B cell (primary cell): ENCODE data around the gene TMEM69. TPM values are rescaled to one million over a fixed set of nuclear protein-coding genes. Genes with fewer than 3 reads are reported as not detected.

ENCODE experiments used
- ATAC-seq: fragments of 200-7000 bp; cut with Tn5 transposase; one replicate; pipeline ENCODE4 v1.10.0; 2021; ENCODE audit warnings: low read depth, mild to moderate bottlenecking, moderate number of reproducible peaks, moderate library complexity
- CTCF ChIA-PET: fragments of 350-600 bp; sonication (Branson Sonifier 250); formaldehyde crosslinking; loops from one replicate; lab custom pipeline; 2021; ENCODE audit warnings: antibody characterized with exemption, inconsistent platforms; lab: Charles Lee
- POLR2A ChIA-PET: fragments of 350-600 bp; sonication (Branson Sonifier 250); formaldehyde crosslinking; loops from one replicate; lab custom pipeline; 2021; ENCODE audit warnings: antibody characterized with exemption; lab: Charles Lee
- DNase-seq: peaks from one replicate; pipeline ENCODE4 v3.0.0; 2013
- H2AFZ ChIP-seq: 2 replicates; pipeline ENCODE4 v1.6.1; 2012; ENCODE audit warnings: mild to moderate bottlenecking, low read depth, low read length; ENCODE audit not compliant: insufficient read depth, poor library complexity, severe bottlenecking
- H3K27ac ChIP-seq, 2 donors: 1 replicate in 1 of 2; 2 replicates in 1 of 2; pipeline ENCODE4 v1.5.1; 2012 to 2013; ENCODE audit warnings: low read length in 2 of 2, mild to moderate bottlenecking in 2 of 2, moderate library complexity in 1 of 2
- H3K27me3 ChIP-seq, 4 experiments: fragments of 200-600 bp in 1 of 4; sonication (generic) in 1 of 4; replicated peaks in 1 of 4; 1 replicate in 2 of 4; 2 replicates in 2 of 4; pipeline versions ENCODE4 v1.6.1 to v1.7.0; 2013 to 2016; ENCODE audit warnings: low read length in 3 of 4, mild to moderate bottlenecking in 2 of 4, mixed read lengths in 1 of 4, moderate library complexity in 1 of 4; ENCODE audit not compliant: insufficient read depth in 4 of 4, control insufficient read depth in 3 of 4; ENCODE audit errors: control extremely low read depth in 1 of 4
- H3K36me3 ChIP-seq, 2 experiments: replicated peaks in 1 of 2; 1 replicate in 1 of 2; 2 replicates in 1 of 2; pipeline versions ENCODE4 v1.6.1 to v1.7.1; 2013; ENCODE audit warnings: low read length in 1 of 2; ENCODE audit not compliant: insufficient read depth in 2 of 2, control insufficient read depth in 1 of 2; ENCODE audit errors: control extremely low read depth in 1 of 2, extremely low read depth in 1 of 2
- H3K4me1 ChIP-seq, 2 donors: fragments of 200-600 bp in 1 of 2; sonication (generic) in 1 of 2; 1 replicate in 1 of 2; 2 replicates in 1 of 2; pipeline versions ENCODE4 v1.5.1 to v1.6.1; 2013 to 2017; ENCODE audit warnings: low read length in 2 of 2; ENCODE audit not compliant: control insufficient read depth in 2 of 2, insufficient read depth in 2 of 2
- H3K4me2 ChIP-seq: replicated peaks from 2 replicates; pipeline ENCODE3; 2012; ENCODE audit warnings: mild to moderate bottlenecking, low read depth, low read length; ENCODE audit not compliant: poor library complexity, severe bottlenecking
- H3K4me3 ChIP-seq, 5 experiments: fragments of 200-600 bp in 1 of 5; sonication (generic) in 1 of 5; 1 replicate in 3 of 5; 2 replicates in 2 of 5; pipeline versions ENCODE4 v1.5.1 to v1.7.0; 2011 to 2016; ENCODE audit warnings: low read length in 4 of 5, mild to moderate bottlenecking in 4 of 5, low read depth in 2 of 5, control low read depth in 1 of 5, moderate library complexity in 1 of 5; ENCODE audit not compliant: insufficient read depth in 1 of 5; ENCODE audit errors: control extremely low read depth in 1 of 5, extremely low read depth in 1 of 5
- H3K79me2 ChIP-seq: fragments of 200-600 bp; sonication (generic); one replicate; pipeline ENCODE4 v1.6.0; 2016; ENCODE audit warnings: low read length; ENCODE audit not compliant: control insufficient read depth, insufficient read depth
- H3K9ac ChIP-seq: fragments of 200-600 bp; sonication (generic); 2 replicates; pipeline ENCODE4 v1.6.1; 2017; ENCODE audit warnings: mild to moderate bottlenecking, low read length, moderate library complexity
- H3K9me3 ChIP-seq, 3 donors: one replicate each; pipeline versions ENCODE4 v1.6.1 to v1.7.1; 2013; ENCODE audit warnings: low read length in 2 of 3; ENCODE audit not compliant: control insufficient read depth in 2 of 3, insufficient read depth in 1 of 3; ENCODE audit errors: control extremely low read depth in 1 of 3
- H4K20me1 ChIP-seq: 2 replicates; pipeline ENCODE4 v1.6.0; 2012; ENCODE audit warnings: mild to moderate bottlenecking, low read length; ENCODE audit not compliant: insufficient read depth, control insufficient read depth, poor library complexity, severe bottlenecking
- H3K27ac Mint-ChIP-seq: one replicate; pipeline ENCODE4 v1.8.0; 2021; ENCODE audit warnings: mixed read lengths
- H3K27me3 Mint-ChIP-seq: one replicate; pipeline ENCODE4 v1.8.0; 2021; ENCODE audit warnings: mixed read lengths
- H3K4me1 Mint-ChIP-seq: one replicate; pipeline ENCODE4 v1.8.0; 2021; ENCODE audit warnings: mixed read lengths
- H3K4me3 Mint-ChIP-seq: one replicate; pipeline ENCODE4 v1.8.0; 2021; ENCODE audit warnings: mixed read lengths
- H3K9me3 Mint-ChIP-seq: one replicate; pipeline ENCODE4 v1.8.0; 2022; ENCODE audit warnings: mixed read lengths; ENCODE audit not compliant: insufficient read depth
- CTCF ChIP-seq: fragments of 200-600 bp; IDR thresholded peaks from one replicate; pipeline ENCODE4 v1.8.0; 2022; ENCODE audit warnings: antibody characterized with exemption, mild to moderate bottlenecking
- EZH2 ChIP-seq: IDR thresholded peaks from 2 replicates; pipeline ENCODE4 v1.6.1; 2012; ENCODE audit warnings: borderline replicate concordance, low read depth, mild to moderate bottlenecking, moderate library complexity, low read length; ENCODE audit not compliant: insufficient read depth, poor library complexity, severe bottlenecking
- WGBS: methylation state at CpG from one replicate; pipeline ENCODE4 v1.1.5; 2013; ENCODE audit warnings: missing lambda C conversion rate; ENCODE audit not compliant: insufficient coverage; 5-methylcytosine and 5-hydroxymethylcytosine counted together
- intact Hi-C: fragments of 100-400 bp; cut with micrococcal nuclease; formaldehyde crosslinking; loops from one replicate; pipeline ENCODE4 v1.10.0; 2022
- polyA plus RNA-seq: library from polyadenylated mRNA; depleted of rRNA; stranded (reverse); fragments of >200 nt; gene quantifications from 2 replicates; pipeline ENCODE4 v1.2.3, GENCODE V29; 2012
- total RNA-seq, 2 donors: library from RNA; stranded (reverse); fragments of 120-200 nt in 1 of 2; gene quantifications; 1 replicate in 1 of 2; 2 replicates in 1 of 2; pipeline versions ENCODE4 v1.2.3 to v1.2.4, GENCODE V29; 2013 to 2022

The TMEM69 gene
- total and polyA plus RNA-seq, 2 donors (not counting 1 experiment from before 2014, with no cell fraction given), result 21.8 to 34.2 TPM

DNA sequence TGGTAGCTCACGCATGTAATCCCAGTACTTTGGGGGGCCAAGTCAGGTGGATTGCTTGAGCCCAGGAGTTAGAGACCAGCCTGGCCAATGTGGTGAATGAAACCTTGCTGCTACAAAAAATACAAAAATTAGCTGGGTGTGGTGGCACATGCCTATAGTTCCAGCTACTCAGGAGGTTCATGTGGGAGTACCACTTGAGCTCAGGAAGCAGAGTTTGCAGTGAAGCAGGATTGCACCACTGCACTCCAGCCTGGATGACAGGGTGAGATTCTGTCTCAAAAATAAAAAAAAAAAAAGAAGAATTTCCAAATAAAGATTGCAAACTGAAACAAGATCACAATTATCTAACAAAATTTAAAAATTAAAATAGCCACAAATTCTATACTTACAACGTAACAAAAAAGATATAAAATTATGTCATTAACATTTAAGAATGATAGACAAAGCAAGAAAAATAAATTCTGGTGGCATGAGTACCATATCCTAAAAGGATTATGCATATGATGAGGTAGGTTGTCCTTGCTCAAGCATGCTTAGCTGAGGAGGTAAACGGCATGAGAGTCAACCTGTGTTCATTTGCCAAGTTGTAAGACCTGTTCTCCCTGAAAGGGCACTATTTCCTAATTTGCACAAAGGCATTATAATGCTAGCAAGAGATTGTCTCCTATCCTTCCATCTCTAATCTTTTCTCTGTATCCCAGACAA is 42.2 kb downstream of the TMEM69 start:
- no peak for TF ChIP-seq EZH2
- no peak for TF ChIP-seq CTCF
- ChIA-PET POLR2A (no interaction called here), CTCF (no interaction called here)
- intact Hi-C loops, result no loop called here
- ATAC-seq (no peak), DNase-seq (no peak)
- Mint-ChIP-seq H3K4me1 (peaks cover 10% of the 10 kb centered on the region), H3K4me3 (no peak overlapping the region), H3K27ac (no peak overlapping the region), H3K27me3 (no peaks in the 10 kb centered on the region), H3K9me3 (no peaks in the 10 kb centered on the region)
- no peaks in the 10 kb centered on the region for H3K27me3 ChIP-seq
- WGBS, result 83% methylated on average over 2 of the region's 3 CpGs
- no peak overlapping the region for H3K4me2 ChIP-seq
- H3K4me1 ChIP-seq, result peaks cover 2 to 3% of the 10 kb centered on the region in 2 donors
- H3K9ac ChIP-seq, result no peak overlapping the region
- H3K36me3 ChIP-seq, result peaks cover 0 to 6% of the 10 kb centered on the region in 2 experiments
- H2AFZ ChIP-seq, result no peak overlapping the region
- H3K79me2 ChIP-seq, result no peaks in the 10 kb centered on the region
- H3K9me3 ChIP-seq, result no peaks in the 10 kb centered on the region
- H4K20me1 ChIP-seq, result no peaks in the 10 kb centered on the region
- no peak overlapping the region for H3K4me3 ChIP-seq
- no peak overlapping the region for H3K27ac ChIP-seq

GRCh38 chr1:45730780-45731319 is 42.9 kb downstream of the TMEM69 start:
- H3K4me1 ChIP-seq, result peaks cover 2 to 3% of the 10 kb centered on the region in 2 donors
- no peaks in the 10 kb centered on the region for H3K27me3 Mint-ChIP-seq
- no peak overlapping the region for H3K9ac ChIP-seq
- ATAC-seq (no peak), DNase-seq (no peak)
- no peak overlapping the region for H3K4me3 ChIP-seq
- H3K36me3 ChIP-seq, result peaks cover 0 to 6% of the 10 kb centered on the region in 2 experiments
- no peaks in the 10 kb centered on the region for H3K79me2 ChIP-seq
- ChIA-PET CTCF (no interaction called here), POLR2A (no interaction called here)
- H3K9me3 Mint-ChIP-seq, result no peaks in the 10 kb centered on the region
- no peaks in the 10 kb centered on the region for H3K9me3 ChIP-seq
- no peaks in the 10 kb centered on the region for H3K27me3 ChIP-seq
- TF ChIP-seq CTCF, result no peak
- no peak for TF ChIP-seq EZH2
- no peak overlapping the region for H3K4me2 ChIP-seq
- no peaks in the 10 kb centered on the region for H4K20me1 ChIP-seq
- H2AFZ ChIP-seq, result no peak overlapping the region
- H3K4me1 Mint-ChIP-seq, result peaks cover 11% of the 10 kb centered on the region
- H3K27ac Mint-ChIP-seq, result no peak overlapping the region
- WGBS, result 100% methylated on average over 1 of the region's 1 CpG
- no peak overlapping the region for H3K4me3 Mint-ChIP-seq
- no peak overlapping the region for H3K27ac ChIP-seq
- intact Hi-C loops, result no loop called here
